HG02938 (cell line): ENCODE measurements around the gene ANKRD17.
"Not testable (repeated sequence)": the region's sequence is repeated elsewhere in the genome, so short reads cannot be mapped to it uniquely, and the experiment has no call there.

Source experiments
- ATAC-seq: cut with Tn5 transposase; IDR thresholded peaks from one replicate; pipeline ENCODE4 v1.9.1; 2021; ENCODE audit warnings: mild to moderate bottlenecking, moderate library complexity; ENCODE audit not compliant: unreplicated experiment

The ANKRD17 gene

GRCh38 chr4:73258686-73259570 is at the start of gene ANKRD17:
Gene ANKRD17, minus strand, starts transcription at chr4:73258798. Its CDS starts 130 bp downstream, at chr4:73258668.
- ATAC-seq = peak; percentile 68

- no peak for ATAC-seq
These were observed 49.7 kb upstream of the ANKRD17 start for GRCh38 chr4:73308286-73308685.

- no peak for ATAC-seq
These were observed 45.1 kb upstream of the ANKRD17 start for GRCh38 chr4:73303711-73304110.

GRCh38 chr4:73299548-73300280 is 41.1 kb upstream of the ANKRD17 start:
- ATAC-seq = no peak

GRCh38 chr4:73292661-73293060 is 34.1 kb upstream of the ANKRD17 start:
- ATAC-seq = not testable (repeated sequence)

- ATAC-seq = no peak
These were observed 23.4 kb upstream of the ANKRD17 start for GRCh38 chr4:73281982-73282381.

- ATAC-seq = no peak
These were observed 22.8 kb upstream of the ANKRD17 start for GRCh38 chr4:73281396-73281795.

GRCh38 chr4:73277201-73277600 is 18.6 kb upstream of the ANKRD17 start:
- ATAC-seq = no peak

GRCh38 chr4:73275318-73275654 is 16.7 kb upstream of the ANKRD17 start:
- no peak for ATAC-seq

- no peak for ATAC-seq
These were observed 14.2 kb upstream of the ANKRD17 start for GRCh38 chr4:73272816-73273215.

- no peak for ATAC-seq
These were observed 8.5 kb upstream of the ANKRD17 start for GRCh38 chr4:73267050-73267449.

- peak; percentile 10 for ATAC-seq
These were observed 1.0 kb upstream of the ANKRD17 start for GRCh38 chr4:73259571-73260090.

- ATAC-seq = peak; percentile 27
These were observed 237 bp downstream of the ANKRD17 start for GRCh38 chr4:73258436-73258685.

GRCh38 chr4:73257651-73258435 is 755 bp downstream of the ANKRD17 start:
- ATAC-seq = peak; percentile 17

GRCh38 chr4:73257234-73257633 is 1.4 kb downstream of the ANKRD17 start:
- ATAC-seq = peak; percentile 30

- ATAC-seq = not testable (repeated sequence)
These were observed 2.8 kb downstream of the ANKRD17 start for GRCh38 chr4:73255847-73256246.

GRCh38 chr4:73252001-73252400 is 6.6 kb downstream of the ANKRD17 start:
- no peak for ATAC-seq

- no peak for ATAC-seq
These were observed 7.2 kb downstream of the ANKRD17 start for GRCh38 chr4:73251384-73251783.

GRCh38 chr4:73250642-73251041 is 8.0 kb downstream of the ANKRD17 start:
- ATAC-seq = no peak

GRCh38 chr4:73248821-73249220 is 9.8 kb downstream of the ANKRD17 start:
- no peak for ATAC-seq

- no peak for ATAC-seq
These were observed 10.2 kb downstream of the ANKRD17 start for GRCh38 chr4:73248416-73248815.
